Suprapubic skin (tissue), 4 donors: ENCODE results near the gene AGPS.

Source experiments
- EP300 ChIP-seq: sonication (generic); formaldehyde crosslinking; IDR thresholded peaks from one replicate; pipeline ENCODE4 v1.6.1; 2017; ENCODE audit warnings: antibody characterized with exemption
- POLR2A ChIP-seq, 2 donors: fragments of 450-650 bp; IDR thresholded peaks; one replicate each; pipeline ENCODE4 v1.6.1; 2017; ENCODE audit warnings: antibody characterized with exemption in 2 of 2, mild to moderate bottlenecking in 2 of 2, moderate library complexity in 2 of 2
- POLR2AphosphoS5 ChIP-seq, 3 donors: sonication (generic); formaldehyde crosslinking; IDR thresholded peaks; one replicate each; pipeline ENCODE4 v1.6.1; 2017; ENCODE audit warnings: antibody characterized with exemption in 3 of 3
- TF ChIP-seq, protein P1 (sequence below), 2 donors: fragments of 200-600 bp in 1 of 2; fragments of 450-650 bp in 1 of 2; sonication (generic) in 1 of 2; IDR thresholded peaks; one replicate each; pipeline ENCODE4 v1.5.1; 2016 to 2019; ENCODE audit warnings: antibody characterized with exemption in 2 of 2, mild to moderate bottlenecking in 1 of 2, moderate library complexity in 1 of 2

DNA sequence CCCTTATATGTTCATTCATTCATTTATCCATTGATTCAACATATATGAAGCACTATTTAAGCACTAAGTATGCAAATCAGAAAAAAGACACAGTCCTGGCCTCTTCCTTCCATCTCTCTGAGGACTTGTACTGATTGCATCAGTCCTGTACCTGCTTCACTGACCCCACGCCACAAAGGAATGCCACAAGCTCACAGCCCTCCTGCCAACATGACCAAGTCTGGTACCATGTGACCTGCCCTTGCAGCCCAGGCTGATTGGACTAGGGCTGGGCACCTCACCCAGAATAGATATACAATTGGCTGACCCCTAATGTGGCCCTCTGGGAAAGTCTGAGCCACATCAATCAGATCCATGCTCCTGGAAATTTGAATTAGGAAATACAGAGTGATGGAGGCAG lies 196.6 kb downstream of the AGPS start:
- TF ChIP-seq POLR2AphosphoS5 (IDR thresholded peaks at IDR 0.05) (no peak), POLR2A (IDR thresholded peaks at IDR 0.05) (no peak), EP300 (no peak)
- TF ChIP-seq, protein P1, sequence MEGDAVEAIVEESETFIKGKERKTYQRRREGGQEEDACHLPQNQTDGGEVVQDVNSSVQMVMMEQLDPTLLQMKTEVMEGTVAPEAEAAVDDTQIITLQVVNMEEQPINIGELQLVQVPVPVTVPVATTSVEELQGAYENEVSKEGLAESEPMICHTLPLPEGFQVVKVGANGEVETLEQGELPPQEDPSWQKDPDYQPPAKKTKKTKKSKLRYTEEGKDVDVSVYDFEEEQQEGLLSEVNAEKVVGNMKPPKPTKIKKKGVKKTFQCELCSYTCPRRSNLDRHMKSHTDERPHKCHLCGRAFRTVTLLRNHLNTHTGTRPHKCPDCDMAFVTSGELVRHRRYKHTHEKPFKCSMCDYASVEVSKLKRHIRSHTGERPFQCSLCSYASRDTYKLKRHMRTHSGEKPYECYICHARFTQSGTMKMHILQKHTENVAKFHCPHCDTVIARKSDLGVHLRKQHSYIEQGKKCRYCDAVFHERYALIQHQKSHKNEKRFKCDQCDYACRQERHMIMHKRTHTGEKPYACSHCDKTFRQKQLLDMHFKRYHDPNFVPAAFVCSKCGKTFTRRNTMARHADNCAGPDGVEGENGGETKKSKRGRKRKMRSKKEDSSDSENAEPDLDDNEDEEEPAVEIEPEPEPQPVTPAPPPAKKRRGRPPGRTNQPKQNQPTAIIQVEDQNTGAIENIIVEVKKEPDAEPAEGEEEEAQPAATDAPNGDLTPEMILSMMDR (IDR thresholded peaks at IDR 0.05): no peak
